Stimulated activated CD4-positive, alpha-beta T cell treated with anti-CD3 and anti-CD28 coated beads, Interleukin-4, amount 100 ng/mL, for 4 hours (primary cell): ENCODE data around the gene C16orf92.
"Not testable (repeated sequence)": the region's sequence is repeated elsewhere in the genome, so short reads cannot be mapped to it uniquely, and the experiment has no call there.

Experiments
- DNase-seq, 2 experiments: peaks; one replicate each; pipeline ENCODE4 v3.0.0-alpha.2; 2020

Gene C16orf92

DNA sequence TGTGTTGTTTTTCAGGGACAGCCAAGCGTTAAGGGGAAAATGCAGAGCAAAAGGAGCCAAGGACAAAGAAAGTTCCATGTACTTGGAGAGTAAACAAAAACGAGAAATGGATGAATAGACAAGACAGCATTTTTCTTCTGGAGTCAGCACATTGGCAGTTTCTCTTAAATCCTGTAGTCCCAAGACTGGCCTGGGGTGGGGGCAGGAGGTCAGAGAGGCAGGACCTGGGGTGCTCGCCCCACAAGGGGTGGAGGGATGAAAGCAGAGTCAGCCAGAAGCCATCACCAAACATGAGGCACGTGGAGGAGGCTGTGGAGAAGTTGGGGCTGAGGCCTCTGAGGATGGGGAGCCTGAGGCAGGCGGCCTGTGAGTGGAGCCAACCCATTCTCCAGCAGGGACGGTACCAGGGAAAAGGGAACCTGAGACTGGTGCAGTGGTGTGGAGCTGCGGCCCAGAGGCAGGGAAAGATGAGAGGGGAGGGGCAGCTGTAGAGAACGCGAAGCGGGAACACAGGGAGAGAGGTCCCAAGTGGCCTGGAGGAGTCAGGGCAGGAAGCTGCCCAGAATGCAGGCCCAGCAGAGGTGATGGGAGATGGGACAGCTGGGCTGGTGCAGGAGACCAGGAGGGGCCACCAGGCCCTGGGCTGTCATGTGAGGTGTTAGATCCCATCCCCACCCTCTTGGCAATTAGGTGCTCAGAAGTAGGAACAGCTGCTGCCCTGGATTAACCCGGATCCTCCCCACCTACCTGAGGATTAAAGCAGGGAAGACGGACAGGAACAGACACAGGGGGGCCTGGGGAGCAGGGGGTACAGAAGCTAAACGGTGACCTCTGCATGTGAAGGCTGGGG lies 4.8 kb downstream of the C16orf92 start:
- DNase-seq, result no peak

GRCh38 chr16:30028438-30029076 lies 5.6 kb downstream of the C16orf92 start:
- no peak for DNase-seq

DNA sequence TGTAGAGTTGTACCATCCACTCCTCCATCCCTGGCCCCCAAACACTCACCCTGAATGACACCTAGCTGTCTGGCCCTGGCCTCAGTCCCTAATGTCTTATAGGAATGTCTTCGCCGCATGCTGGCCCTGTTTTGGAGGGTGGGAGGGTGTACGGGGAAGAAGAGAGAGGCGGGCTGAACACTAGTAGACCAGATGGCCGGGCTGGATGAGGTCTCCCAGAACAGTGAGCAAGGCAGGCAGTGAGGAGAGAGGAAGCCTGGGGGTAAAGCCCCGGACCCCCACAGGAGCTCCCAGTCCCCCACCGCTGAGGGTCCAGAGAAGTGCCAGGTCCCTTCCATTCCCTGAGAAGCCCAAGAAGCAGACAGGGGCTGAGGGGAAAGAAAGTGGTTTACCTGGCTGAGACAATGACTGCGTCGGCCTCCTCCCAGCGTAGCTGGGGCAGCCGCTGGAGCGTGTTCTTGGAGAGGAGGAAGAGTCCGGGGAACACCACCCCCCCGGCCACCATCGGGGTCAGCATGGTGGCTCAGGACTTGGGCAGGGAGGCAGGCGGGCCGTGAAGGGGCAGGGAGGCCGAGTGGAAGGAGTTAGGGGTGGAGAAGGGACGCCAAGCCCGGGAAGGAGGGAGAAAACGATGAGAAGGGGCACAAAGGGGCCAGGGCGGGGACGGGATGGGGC lies 7.2 kb downstream of the C16orf92 start:
- DNase-seq, result no peak

GRCh38 chr16:30030841-30031413 lies 7.9 kb downstream of the C16orf92 start, which contains the start of gene TLCD3B:
TLCD3B (minus strand) TSS chr16:30031271; CDS start chr16:30030527, 744 bp downstream.
- no peak for DNase-seq

DNA sequence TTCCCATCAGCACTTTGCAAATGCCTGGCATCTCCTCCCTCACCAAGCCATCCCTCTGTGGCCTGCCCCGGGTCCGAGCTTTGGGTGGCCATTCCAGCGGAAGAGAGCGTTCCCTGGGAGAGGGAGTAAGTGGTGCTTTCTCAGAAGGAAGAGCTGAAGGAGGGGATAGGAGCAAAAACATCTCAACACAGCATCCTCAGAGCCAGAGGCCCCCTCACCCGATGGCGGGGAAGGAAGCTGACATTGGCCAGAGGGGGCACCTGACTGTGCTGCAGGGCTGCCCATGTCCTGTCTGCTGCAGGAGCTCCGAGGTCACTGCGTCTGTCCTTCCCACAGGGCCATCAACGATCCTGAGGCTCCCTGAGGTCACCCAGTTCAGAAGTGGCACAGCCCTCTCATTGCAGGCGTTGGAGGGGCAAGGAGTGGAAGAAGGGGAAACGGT lies 8.5 kb downstream of the C16orf92 start:
- no peak for DNase-seq

DNA sequence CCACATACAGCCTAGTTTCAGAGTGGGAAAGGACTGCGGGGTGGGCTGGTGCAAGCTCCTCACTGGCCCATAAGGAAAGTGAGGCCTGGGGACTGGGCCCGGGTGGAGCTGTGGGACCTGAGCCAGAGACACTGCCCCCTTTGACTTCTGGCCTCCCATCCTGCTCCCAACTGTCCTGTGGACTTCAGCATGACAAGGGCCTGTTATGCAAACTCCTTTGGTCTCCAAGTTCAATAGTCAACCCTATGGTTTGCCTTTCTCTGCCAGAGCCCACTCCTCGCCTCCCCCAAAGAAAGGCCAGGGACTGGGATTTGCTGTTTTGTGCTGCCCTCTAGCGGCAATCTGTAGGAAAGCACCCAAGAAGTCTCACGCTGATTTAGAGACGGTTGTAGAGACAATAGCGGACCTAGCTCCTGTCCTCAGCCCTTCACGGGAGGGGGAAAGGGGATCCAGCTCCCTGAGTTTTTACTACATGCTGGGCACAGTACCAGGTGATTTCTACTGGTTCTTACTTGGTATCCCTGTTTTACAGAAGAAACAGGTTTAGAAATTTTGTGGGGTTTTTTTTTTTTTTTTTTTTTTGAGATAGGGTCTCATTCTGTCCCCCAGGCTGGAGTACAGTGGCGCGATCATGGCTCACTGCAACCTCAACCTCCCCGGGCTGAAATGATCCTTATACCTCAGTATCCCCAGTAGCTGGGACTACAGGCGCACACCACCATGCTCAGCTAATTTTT lies 9.3 kb downstream of the C16orf92 start:
- peak; percentile 44 to 46 for DNase-seq

- DNase-seq, result no peak
These were observed 10.3 kb downstream of the C16orf92 start for GRCh38 chr16:30033270-30033669.

- DNase-seq, result no peak
These were observed 17.2 kb downstream of the C16orf92 start for GRCh38 chr16:30040221-30040620.

DNA sequence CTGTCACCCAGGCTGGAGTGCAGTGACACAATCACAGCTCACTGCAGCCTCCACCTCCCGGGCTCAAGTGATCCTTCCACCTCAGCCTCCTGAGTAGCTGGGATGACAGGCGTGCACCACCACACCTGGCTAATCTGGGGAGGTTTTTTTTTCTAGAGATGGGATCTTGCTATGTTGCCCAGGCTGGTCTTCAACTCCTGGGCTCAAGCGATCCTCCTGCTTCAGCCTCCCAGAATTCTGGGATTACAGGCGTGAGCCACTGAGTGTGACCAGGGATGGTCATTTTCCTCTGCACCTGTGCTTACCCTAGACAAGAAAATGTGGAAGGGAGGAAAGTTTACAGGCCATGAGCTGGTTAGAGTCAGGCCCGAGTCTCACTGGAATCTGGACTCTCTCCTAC lies 17.7 kb downstream of the C16orf92 start:
- DNase-seq, result not testable (repeated sequence)

DNA sequence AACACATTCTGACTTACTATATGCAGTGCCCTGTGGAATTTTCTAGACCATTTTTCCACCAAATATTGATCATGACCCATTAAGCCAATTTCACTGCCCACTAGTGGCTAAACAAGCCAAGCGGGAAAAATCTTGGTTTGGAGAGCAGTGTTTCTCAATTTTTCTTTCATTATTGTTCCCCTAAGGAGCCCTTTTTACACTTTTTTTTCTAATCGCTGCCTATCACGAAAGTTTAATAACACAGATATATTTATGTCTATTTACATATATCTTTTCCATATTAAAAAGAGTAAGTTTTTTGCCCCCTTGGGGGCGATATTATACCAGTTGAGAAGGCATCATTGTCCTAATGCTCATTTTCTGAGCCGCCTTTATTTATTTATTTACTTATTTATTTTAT lies 18.8 kb downstream of the C16orf92 start:
- DNase-seq, result no peak

GRCh38 chr16:30046178-30046577 lies 23.2 kb downstream of the C16orf92 start:
- DNase-seq, result no peak

DNA sequence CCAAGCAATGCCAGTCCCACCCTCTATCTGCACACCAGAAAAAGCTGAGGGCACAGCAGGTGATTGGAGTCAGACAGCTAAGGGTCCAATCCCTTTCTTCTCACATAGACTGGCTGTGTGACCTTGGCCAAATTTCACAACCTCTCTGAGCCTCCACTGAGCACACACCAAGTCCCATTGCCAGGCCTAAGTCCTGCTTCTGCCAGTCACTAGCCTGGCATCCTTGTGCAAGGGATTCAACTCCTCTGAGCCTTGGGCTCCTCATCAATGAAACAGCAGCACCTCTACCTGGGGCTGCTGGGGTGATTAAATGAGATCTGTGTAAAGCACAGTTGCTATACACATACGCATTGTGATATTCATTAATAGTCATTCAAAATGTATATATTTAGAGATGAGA lies 23.6 kb downstream of the C16orf92 start:
- no peak for DNase-seq

GRCh38 chr16:30049871-30050270 lies 26.9 kb downstream of the C16orf92 start:
- no peak for DNase-seq

DNA sequence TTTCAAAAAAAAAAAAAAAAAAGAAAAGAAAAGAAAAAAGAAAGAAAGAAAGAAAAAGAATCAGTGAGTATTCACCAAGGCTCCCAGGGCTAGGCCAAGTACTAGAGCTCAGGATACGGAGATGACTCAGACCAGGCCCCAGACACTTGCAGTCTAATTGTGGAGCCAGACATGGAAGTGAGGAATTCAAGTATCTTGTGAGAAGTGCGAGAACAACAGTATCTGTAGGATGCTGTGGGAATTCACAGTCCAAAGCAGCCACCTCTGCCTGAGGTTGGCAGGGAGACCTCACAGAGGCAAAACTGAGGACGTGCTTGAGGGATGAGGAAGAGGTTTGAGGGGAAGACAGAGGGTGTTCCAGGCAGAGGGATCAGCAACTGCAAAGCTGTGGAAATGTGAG lies 28.5 kb downstream of the C16orf92 start:
- DNase-seq, result no peak

DNA sequence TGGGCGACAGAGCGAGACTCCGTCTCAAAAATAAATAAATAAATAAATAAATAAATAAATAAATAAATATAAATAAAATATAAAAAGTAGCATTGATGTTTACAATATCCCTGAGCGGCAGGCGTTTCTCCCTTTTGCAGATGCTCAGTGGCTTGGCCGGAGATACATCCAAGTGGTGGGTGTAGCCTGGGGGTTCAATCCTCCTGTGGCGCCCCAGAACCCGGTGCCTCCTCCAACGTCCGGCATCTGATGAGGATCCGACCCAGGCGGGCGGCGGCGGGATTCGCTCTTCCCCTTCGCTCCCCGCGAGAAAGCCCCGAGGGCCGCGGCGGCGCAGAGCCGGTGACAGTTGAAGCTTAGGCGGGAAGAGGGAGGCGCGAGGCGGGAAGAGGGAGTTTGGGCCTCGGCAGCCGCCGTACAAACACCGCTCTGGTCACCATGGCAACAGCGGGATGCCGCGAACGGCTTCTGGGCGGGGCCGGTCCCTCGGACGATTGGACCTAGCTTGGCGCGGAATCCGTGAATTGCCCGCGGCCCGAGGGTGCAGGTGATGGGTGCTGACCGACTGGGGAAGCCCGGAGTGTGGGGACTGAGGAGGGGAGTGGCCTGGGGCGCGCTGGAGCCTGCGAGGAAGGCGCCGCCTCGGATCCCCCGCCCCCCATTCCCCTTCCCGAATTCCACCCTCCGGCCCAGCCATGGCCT lies 29.8 kb downstream of the C16orf92 start:
- DNase-seq, result peak; percentile 83 to 90

DNA sequence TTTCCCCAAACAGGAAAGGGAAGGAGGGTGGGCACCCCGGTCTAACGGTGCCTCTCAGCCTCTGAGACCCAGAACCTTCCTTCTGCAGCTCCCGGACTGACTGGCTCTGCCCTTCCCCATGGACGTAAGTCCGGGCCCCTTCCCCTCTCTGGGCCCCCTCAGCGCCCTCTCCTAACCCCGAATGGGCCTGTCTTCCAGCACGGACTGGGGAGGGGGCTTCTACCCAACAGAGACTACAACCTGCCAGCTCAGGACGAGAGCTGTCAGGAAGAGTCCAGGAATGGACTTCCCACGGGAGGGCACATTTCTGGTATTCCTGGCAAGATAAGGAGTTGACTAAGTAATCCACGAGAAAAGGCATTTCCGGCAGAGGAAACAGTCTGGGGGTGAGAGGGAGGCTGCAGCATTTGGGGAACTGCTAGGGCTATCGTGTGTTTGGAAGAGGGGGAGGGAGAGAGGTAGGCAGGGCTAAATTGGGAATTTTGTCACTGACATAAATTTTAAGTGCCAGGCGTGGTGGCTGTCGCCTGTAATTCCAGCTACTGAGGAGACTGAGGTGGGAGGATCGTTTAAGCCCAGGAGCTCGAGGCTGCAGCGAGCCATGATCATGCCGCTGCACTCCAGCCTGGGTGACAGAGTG lies 30.5 kb downstream of the C16orf92 start:
- DNase-seq, result no peak

DNA sequence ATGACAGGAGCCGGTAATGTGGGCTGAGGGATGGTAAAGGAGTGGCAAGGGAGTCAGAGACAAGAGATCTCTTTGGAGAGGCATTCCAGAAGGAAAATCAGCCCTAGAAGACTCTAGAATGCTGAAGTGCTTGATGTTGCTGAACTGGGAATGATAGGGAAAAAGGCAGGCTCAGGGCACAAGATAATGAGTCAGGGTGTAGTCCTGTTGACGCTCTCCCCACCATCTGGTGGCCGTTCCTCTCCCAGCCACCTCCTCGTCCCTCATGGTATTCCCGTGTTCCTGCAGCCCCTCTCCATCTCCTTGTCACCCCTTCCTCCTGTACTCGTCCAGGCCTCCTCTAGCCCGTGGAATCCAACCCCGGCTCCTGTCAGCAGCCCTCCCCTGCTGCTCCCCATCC lies 31.5 kb downstream of the C16orf92 start:
- DNase-seq, result no peak

DNA sequence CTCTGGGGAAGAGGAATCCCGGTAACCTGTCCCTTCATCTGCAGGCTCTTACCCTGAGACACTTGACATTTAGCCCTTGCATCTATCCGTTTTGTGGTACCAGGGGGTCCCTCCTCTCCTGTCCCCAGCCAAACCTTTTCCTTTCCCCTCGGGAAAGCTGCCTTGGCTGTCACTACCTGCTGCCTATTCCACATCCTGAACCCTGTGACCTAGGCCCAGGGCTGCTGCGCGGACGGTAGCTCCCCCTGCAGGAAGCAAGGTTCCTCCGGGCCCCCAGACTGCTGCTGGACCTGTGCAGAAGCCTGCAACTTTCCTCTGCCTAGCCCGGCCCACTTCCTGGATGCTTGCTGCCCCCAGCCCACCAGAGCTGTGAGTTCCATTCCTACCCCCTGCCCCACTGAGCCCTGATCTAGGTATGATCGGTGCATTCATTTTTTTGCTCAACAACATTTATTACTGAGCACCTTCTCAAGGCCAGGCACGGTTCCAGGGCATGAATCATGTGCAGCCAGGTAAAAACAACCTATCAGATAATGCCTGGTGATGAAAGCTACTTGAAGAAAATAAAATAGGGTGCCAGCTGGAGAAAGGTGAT lies 32.1 kb downstream of the C16orf92 start:
- DNase-seq, result no peak

DNA sequence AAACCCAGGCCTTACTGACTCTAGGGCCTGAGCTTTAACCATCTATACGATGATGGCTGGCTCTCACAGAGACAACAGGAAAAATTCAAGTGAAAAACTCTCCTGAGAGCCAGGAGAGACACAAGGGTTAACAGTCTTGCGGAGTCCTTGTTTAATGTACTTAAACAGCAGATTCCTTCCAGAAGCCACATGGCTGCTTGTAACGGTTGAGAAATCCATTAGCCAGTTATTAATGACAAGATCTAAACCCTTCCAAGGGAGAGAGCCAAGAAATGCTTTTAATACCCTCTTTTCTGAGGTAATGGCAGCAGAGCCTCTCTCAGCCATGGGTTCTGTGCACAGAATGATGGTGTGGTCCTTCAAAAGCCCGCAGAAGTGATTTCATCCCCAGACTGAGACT lies 37.3 kb downstream of the C16orf92 start:
- no peak for DNase-seq

GRCh38 chr16:30060836-30061554 lies 38.0 kb downstream of the C16orf92 start:
- no peak for DNase-seq
